GM12864 (cell line): ENCODE measurements around the gene DOK3.

Experiments used
- DNase-seq: peaks from one replicate; pipeline ENCODE4 v3.0.0-alpha.2; 2011; ENCODE audit warnings: low read depth
- H3K4me3 ChIP-seq: 2 replicates; pipeline ENCODE4 v1.5.1; 2011; ENCODE audit warnings: mild to moderate bottlenecking, low read depth, low read length, control low read depth
- CTCF ChIP-seq: IDR thresholded peaks from 2 replicates; pipeline ENCODE4 v1.5.1; 2011; ENCODE audit warnings: low read depth, mild to moderate bottlenecking, moderate library complexity, low read length, control low read depth, inconsistent platforms; ENCODE audit errors: missing control alignments

DOK3 gene

GRCh38 chr5:177470759-177471536 is 38.7 kb downstream of the DOK3 start:
- H3K4me3 ChIP-seq, result no peak overlapping the region
- TF ChIP-seq CTCF, result no peak
- DNase-seq, result no peak

GRCh38 chr5:177469750-177470525 is 39.7 kb downstream of the DOK3 start:
- DNase-seq, result no peak
- no peak for TF ChIP-seq CTCF
- H3K4me3 ChIP-seq, result no peak overlapping the region

- no peak overlapping the region for H3K4me3 ChIP-seq
- TF ChIP-seq CTCF, result no peak
- no peak for DNase-seq
Observed at GRCh38 chr5:177468685-177469628, 40.7 kb downstream of the DOK3 start.

- TF ChIP-seq CTCF, result no peak
- DNase-seq, result no peak
Observed at GRCh38 chr5:177468329-177468684, 41.3 kb downstream of the DOK3 start.

GRCh38 chr5:177467436-177467835 is 42.2 kb downstream of the DOK3 start:
- no peak overlapping the region for H3K4me3 ChIP-seq
- DNase-seq, result no peak
- no peak for TF ChIP-seq CTCF

More at GRCh38 chr5:177468329-177468684, 41.3 kb downstream of the DOK3 start:
- no peak overlapping the region for H3K4me3 ChIP-seq

- DNase-seq, result no peak
- TF ChIP-seq CTCF, result no peak
- no peak overlapping the region for H3K4me3 ChIP-seq
Observed at GRCh38 chr5:177466861-177467260, 42.8 kb downstream of the DOK3 start.
